Measurements from ENCODE around the gene PLAAT1.

PLAAT1 gene

DNA sequence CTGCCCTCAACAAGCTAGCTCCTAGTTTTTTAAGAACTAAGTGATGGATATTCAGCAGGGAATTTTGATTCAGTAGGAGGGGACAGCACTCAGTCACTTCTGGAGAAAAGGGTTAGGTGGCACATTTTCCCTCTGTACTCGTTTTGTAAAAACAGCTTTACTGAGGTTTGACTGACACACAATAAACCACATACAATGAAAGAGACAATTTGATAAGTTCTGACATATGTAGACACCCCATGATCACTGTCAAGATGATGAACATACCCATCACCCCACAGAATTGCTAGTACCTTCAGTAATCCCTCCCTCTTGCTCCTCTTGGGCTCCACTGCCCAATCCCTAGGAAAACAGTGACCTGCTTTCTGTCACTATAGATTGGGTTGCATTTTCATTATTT lies 29.0 kb upstream of the PLAAT1 start:
- no peak for DNase-seq (ENCODE audit: low spot score)
- in situ Hi-C loops (cut with MboI; ENCODE audit: low sequenced_read_pairs, unreplicated experiment): no loop called here
- TF ChIP-seq, protein P1, sequence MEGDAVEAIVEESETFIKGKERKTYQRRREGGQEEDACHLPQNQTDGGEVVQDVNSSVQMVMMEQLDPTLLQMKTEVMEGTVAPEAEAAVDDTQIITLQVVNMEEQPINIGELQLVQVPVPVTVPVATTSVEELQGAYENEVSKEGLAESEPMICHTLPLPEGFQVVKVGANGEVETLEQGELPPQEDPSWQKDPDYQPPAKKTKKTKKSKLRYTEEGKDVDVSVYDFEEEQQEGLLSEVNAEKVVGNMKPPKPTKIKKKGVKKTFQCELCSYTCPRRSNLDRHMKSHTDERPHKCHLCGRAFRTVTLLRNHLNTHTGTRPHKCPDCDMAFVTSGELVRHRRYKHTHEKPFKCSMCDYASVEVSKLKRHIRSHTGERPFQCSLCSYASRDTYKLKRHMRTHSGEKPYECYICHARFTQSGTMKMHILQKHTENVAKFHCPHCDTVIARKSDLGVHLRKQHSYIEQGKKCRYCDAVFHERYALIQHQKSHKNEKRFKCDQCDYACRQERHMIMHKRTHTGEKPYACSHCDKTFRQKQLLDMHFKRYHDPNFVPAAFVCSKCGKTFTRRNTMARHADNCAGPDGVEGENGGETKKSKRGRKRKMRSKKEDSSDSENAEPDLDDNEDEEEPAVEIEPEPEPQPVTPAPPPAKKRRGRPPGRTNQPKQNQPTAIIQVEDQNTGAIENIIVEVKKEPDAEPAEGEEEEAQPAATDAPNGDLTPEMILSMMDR (IDR thresholded peaks at IDR 0.05; ENCODE audit: borderline replicate concordance, control extremely low read depth, extremely low read depth, insufficient read depth, missing control alignments): no peak

DNA sequence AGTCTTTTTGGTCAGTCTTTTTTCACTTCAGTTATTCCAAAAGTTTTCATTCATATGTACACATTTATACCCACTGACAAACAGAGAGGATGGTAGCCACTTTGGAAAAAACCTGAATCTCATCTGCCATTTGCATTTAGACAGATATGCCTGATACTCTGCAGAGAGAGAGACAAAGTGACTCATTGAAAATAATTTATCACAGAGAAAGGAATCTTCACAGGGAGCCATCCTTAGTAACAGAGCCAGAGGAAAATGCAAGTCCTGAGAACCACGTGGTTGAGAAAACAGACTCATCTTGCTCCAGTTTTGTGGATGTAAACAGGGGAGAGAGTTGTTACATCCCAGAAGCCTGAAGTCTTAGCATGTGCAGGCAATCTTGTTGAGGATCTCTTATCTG lies 28.2 kb upstream of the PLAAT1 start:
- no peak for DNase-seq (ENCODE audit: low spot score)
- in situ Hi-C loops (cut with MboI; ENCODE audit: low sequenced_read_pairs, unreplicated experiment): no loop called here
- TF ChIP-seq, protein P1 (IDR thresholded peaks at IDR 0.05; ENCODE audit: borderline replicate concordance, control extremely low read depth, extremely low read depth, insufficient read depth, missing control alignments): no peak

DNA sequence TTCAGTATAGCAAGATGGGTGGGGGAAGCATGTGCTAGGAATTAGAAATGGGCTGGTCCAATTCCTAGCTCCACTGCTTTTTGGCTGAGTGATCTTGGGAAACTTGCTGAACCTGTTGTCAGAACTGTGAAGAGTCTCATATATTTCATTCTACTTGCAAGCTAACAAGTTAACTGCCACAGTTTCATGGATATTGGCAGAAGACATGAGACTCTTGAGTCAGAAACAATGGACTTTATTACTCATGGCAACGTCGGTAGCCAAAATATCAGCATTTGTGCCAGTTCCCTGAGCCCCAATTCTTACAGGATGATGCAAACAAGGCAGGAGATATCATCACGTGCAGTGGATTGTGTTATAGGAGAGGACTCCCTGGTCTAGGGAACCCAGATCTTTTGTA lies 26.6 kb upstream of the PLAAT1 start:
- in situ Hi-C loops (cut with MboI; ENCODE audit: low sequenced_read_pairs, unreplicated experiment): no loop called here
- no peak for DNase-seq (ENCODE audit: low spot score)
- TF ChIP-seq, protein P1 (IDR thresholded peaks at IDR 0.05; ENCODE audit: borderline replicate concordance, control extremely low read depth, extremely low read depth, insufficient read depth, missing control alignments): no peak

DNA sequence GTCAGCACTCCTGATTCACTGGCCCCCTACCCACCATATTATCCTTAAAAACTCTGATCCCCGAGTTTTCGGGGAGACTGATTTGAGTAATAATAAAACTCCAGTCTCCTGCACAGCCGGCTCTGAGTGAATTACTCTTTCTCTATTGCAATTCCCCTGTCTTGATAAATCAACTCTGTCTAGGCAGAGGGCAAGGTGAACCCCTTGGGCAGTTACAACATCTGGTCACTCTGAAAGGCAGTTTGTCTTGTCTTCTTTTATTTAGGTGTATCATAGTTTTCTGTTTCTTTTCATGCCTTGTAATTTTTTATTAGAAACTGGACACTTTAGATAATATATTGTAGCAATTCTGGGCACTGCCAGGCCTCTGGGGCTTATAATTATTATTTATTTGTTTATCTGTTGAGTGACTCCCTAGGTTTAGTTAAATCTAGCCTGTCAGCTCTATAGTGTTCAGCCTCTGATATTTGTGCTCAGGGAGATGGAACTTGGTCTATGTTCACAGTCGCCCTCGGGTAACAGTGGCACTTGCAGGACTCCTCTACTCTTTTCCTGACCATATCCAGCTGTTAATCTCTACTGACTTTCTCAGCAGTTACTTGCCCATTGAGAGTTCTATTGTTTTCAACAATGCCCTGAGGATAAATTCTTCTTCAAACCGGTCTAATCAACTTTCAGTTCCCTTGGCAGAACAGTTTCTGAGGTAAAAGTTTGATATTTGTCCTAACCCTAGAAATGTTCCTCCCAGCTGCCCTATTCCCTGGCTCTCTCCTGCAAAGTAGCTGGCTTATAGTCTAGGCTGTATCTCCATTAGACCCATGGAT lies 15.5 kb upstream of the PLAAT1 start:
- DNase-seq (ENCODE audit: low spot score): no peak
- TF ChIP-seq, protein P1 (IDR thresholded peaks at IDR 0.05; ENCODE audit: borderline replicate concordance, control extremely low read depth, extremely low read depth, insufficient read depth, missing control alignments): no peak
- in situ Hi-C loops (cut with MboI; ENCODE audit: low sequenced_read_pairs, unreplicated experiment): no loop called here

DNA sequence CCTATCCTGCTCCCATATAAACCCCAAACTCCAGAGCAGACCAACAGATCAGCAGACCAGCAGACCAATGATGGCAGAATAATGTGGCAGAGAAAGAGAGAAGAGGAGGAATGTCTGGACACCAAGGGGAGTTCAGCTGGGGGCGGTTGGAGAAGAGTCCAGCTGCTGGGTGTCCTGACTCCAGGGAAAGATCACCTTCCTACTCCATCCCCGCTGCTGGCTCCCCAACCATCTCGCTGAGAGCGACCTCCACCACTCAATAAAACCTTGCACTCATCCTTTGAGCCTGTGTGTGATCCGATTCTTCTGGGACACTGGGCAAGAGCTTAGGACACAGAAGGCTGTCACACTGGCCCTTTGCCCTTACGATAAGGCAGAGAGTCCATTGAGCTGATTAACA lies 12.8 kb upstream of the PLAAT1 start:
- DNase-seq (ENCODE audit: low spot score): no peak
- TF ChIP-seq, protein P1 (IDR thresholded peaks at IDR 0.05; ENCODE audit: borderline replicate concordance, control extremely low read depth, extremely low read depth, insufficient read depth, missing control alignments): no peak
- in situ Hi-C loops (cut with MboI; ENCODE audit: low sequenced_read_pairs, unreplicated experiment): no loop called here

DNA sequence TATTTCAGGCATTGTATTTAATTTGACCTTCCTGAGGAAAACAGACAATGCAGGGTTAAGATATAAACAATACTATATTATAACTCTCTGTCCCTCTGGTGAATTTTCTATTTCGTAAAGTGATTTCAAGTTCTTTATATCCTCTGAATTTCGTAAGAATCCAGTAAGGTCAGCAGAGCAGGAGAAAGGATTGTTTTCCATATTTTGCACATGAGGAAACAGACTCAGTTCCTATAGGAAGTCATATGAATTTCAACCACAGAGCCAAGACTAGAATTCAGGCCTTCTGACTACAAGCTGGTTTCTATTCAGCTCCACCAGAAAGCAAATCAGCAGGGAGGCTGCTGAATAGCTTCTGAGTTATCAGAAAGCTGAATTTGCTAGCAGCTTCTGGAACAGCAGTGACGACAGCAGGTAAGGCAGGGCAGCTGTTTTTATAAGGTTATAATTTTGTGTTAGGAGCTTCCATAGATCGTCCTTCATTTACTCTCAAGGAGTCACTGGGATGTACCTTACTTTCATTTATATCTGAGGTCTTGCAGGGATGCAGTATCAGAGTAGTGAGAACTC lies 11.1 kb upstream of the PLAAT1 start:
- in situ Hi-C loops (cut with MboI; ENCODE audit: low sequenced_read_pairs, unreplicated experiment): no loop called here
- TF ChIP-seq, protein P1 (IDR thresholded peaks at IDR 0.05; ENCODE audit: borderline replicate concordance, control extremely low read depth, extremely low read depth, insufficient read depth, missing control alignments): no peak
- no peak for DNase-seq (ENCODE audit: low spot score)

Measured in GM13976 (cell line).